HG02938 (cell line): ENCODE data around the gene ADAM17.

ENCODE experiments used
- ATAC-seq: cut with Tn5 transposase; IDR thresholded peaks from one replicate; pipeline ENCODE4 v1.9.1; 2021; ENCODE audit warnings: mild to moderate bottlenecking, moderate library complexity; ENCODE audit not compliant: unreplicated experiment

ADAM17 gene

DNA sequence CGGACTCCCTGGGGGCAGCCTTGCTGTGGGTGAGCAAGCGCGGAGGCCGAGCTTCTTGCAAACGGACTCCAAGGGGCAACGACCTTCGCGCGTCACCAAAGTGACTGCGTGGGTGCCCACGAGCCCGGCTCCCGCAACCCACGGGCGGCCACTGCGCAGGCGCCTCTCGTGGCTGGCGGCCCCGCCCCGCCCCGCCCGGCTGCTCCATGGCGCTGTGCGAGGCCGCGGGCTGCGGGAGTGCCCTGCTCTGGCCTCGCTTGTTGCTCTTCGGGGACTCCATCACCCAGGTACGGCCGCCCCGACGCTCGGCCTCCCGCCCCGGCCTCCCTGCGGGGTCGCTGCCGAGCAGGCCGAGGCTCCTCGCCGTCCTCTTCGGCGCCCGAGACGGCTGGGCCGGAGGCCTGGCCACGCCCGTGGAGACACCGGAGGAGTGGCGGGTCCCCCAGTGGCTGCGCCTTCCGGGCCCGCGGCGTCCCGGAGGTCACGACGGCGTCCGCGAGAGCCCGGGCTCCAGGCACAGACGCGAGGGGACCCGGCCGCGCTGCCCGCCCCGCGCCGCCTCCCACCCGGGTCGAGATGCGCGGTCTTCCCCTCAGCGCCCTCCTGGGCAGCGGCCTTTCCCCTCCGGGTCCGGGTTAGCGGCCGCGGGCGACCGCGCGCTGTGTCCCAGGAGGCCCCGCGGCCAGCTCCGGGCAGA lies 81.1 kb downstream of the ADAM17 start, which contains the start of gene IAH1:
Gene IAH1 (plus strand): TSS at position 191 of the 697 bp plus-strand sequence. CDS start 16 bp downstream, at position 207.
- ATAC-seq, result peak; percentile 75

DNA sequence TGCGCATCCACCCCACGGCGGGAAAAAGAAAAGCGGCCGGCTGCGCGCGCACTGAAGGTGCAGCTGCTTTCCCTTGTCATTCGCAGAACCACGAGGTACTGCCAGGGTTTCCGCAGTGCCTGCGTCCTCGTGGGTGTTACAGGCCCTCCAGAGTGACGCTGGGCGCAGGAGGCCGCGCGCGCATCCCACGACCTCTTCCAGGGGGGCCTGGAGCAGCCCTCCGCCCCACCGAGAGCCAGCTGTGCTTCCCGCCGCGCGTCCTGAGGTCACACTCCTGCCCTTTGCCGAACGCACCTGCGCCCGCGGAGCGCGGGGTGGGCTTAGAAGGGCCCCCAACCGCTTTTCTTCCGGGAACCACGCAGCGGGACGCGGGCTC lies 81.7 kb downstream of the ADAM17 start:
- peak; percentile 12 for ATAC-seq

DNA sequence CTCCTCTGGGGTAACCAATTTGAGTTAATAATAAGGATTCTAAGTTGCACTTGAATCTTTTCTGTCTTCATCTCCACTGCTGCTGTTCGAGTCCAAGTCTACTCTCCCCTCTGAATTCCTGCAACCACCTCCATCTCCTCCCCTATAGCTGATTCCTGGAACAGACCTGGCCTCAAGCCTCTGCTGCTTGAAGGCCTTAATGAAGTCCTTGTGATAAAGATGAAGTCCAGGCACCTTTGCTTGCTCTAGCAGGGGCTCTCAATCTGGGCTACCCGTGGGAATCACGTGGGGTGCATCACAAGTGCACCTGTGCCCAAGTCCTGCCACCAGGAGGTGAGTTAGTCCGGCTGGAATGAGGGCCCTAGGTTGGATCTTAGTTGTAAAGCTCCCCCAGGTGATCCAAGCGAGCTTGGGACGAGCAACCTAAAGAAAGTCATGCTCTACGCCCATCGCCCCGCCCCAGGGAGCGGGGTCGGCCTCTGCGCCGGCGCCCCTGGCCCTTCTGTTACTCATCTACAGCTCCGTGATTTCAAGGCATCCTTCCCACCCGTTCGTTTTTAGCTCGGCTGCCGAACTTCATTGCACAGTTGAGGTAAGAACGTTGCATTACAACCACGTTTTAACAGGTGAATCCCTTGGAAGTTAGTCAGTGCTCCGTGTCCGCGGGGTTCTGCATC lies 82.2 kb downstream of the ADAM17 start:
- ATAC-seq, result no peak

DNA sequence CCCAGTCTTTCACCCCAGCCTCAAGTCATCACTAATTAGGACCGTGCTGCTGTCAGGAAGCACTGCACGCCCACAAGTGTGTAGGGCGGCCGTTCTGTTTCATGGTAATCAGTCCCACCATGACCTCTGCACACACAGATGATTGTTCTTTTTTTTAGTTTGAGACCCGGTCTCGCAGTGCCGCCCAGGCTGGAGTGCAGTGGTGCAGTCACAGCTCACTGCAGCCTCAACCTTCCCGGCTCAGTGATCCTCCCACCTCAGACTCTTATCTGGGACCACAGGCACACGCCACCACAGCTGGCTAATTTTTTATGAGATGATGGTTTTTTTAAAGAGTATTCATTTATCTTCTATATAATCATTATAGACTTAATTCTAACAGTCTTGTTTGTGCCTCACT lies 83.1 kb downstream of the ADAM17 start:
- ATAC-seq, result no peak

DNA sequence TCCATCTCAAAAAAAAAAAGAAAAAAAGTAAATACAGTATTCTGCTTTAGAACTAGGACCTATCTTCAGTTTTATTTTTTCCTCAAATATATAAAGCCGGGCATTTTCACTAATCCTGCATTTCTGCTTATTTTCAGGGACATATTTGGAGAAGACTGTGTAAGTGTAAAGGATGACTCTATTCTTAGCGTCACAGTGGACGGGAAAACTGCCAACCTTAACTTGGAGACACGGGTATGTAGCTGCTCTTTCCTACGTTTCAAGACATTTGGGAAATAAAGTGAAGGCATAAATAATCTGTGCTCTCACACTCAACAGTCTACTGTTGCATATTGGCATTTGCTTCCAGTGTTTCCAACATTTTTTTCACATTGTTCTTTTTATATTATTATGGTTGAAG lies 84.4 kb downstream of the ADAM17 start:
- no peak for ATAC-seq

DNA sequence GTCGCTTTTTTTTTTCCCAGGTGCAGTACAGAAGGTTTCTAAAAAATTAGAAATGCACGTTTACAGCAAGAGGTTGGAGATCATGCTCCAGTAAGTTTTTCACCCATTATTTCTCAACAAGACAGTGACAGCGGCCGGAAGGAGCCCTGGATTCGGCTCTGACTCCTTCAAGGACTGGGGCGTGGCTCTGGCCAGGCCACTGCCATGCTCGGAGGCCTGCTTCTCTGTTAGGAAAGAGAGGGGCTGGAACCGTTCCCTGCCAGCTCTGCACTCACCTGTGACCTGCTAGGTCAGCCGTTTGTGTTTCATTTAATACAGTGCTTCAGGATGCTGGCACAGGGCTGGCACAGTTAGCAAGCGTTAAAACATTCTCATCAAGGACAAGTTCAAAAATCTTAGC lies 87.9 kb downstream of the ADAM17 start:
- ATAC-seq, result no peak

DNA sequence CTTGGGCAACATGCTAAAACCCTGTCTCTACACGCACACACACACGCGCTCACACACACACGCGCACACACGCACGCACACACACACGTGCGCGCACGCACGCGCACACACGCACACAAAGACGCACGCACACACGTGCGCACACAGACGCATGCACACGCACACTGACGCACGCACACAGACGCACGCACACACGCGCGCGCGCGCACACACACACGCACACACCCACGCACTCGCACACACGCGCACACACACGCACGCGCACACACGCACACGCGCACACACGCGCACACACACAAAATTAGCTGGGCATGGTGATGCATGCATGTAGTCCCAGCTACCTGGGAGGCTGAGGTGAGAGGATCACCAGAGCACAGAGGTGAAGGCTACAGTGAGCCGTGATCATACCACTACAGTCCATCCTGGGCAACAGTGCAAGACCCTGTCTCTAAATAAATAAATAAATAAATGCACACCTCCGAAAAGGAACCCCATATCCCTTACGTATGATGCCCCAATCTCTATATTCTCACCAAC lies 89.4 kb downstream of the ADAM17 start:
- no peak for ATAC-seq

DNA sequence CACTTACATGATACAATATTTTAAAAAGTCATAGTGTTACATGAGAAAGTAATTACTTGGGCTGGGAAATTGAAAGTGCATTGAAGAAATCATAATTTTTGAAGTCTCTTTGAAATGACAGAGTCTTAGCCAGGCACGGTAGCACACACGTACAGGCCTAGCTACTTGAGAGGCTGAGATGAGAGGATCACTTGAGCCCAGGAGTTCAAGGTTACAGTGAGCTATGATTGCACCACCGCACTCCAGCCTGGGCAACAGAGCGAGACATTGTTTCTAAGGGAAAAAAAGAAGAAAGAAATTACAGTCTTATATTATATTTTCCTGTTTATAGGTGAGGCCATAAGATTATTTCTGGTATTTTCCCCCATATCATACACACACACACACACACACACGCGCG lies 90.5 kb downstream of the ADAM17 start:
- no peak for ATAC-seq

DNA sequence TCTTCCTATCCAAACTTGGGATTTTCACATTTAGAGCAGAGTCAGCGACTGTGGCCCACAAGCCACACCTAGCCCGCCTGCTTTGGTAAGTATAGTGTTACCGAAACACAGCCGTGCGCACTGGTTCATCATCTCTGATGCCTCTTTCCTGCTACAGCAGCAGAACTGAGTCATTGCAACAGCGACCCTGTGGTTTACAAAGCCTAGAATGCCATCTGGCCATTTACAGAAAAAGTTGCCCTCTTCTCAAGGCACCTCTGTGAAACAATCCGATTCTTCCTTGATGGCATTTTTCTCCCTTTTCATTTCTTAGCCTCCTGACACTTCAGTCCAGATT lies 92.0 kb downstream of the ADAM17 start:
- ATAC-seq, result no peak

DNA sequence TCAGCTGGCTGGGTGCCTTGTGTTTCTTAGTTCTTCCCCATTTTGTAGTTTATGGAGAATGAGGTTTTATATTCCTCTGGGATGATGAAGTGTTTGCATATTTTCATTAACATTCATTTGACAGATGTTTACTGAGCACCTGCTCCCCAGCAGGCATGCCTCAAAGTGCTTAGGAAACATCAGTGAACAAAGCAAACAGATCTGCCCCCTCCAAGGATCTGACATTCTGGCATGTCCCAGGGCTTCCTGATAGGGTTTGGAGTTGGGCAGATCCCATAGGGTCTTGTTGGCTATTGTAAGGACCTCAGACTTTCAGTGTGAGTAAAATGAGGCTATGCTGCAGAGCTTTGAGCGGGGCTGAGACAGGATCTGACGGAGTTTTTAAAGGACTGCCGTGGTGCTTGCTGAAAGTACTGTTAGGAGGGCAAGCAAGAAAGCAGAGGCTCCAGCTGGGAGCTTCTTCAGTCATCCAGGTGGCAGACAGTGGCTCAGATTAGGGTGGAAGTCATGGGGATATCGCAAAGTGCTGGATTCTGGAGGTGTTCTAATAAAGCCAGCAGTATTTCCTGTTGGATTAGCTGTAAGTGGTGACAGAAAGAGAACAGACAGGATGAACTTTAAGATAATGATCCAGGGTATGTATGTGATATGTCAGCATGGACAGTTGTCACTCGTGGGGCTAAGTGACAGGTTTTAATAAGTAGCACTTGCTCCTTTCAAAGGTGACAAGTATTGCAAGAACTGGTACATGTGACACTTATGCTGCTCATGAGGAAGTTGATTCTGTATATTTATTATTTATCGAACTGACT lies 92.5 kb downstream of the ADAM17 start:
- ATAC-seq, result no peak

DNA sequence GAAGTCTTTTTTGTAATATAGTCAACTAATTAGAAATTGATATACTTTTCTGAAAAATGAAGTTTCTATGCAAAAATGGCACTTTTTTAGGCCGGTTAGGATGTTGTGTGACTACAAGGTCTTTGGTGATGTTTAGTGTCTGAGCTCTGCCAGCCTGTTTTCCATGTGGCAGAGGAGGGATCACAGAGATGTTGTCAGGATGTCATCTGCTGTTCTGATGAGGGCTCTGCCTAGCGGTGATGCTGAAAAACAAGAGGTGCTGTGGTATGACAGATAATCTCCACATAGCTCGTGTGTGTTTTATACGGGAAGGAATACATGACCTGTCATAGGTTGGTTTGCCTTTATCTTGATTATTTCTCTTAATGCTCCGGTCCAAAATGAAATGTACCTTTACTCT lies 93.3 kb downstream of the ADAM17 start:
- no peak for ATAC-seq

DNA sequence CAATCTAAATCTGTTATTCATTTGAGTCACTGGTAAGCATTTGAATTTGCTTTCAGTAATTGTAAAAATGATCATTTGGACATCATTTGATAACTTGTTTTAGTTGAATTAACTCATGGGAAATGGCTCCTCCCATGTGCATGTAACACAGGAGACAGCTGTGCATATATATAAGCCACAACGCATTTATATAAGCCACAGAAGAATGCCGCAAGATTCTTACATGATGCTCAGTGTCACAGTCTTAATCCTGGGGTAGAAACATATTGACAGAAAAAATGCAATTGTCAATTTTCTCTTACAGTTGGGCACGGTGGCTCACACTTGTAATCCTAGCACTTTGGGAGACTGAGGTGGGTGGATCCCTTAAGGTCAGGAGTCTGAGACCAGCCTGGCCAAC lies 94.6 kb downstream of the ADAM17 start:
- no peak for ATAC-seq

DNA sequence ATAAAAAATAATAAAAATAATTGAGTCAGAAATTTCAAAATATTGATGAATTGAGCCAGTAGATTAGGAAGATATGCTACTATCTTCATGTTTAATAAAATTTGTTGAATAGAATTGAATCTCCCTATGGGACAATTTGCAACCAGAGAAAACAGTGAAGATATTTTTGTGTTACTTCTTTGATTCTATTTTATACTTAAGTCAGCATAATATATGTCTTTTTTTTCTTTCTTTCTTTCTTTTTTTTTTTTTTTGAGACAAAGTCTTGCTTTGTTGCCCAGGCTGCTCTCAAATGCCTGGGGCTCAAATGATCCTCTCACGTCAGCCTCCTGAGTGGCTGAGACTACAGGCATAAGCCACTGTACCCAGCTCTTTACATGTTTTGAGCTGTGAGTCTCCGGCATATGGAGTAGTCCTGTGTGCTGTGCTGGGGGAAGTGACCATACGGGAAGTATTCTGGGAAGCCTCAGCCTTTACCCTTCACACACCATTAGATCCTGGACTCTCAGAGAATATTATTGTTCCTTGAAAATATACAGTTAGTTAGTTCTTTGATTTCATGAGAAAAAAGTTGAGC lies 95.1 kb downstream of the ADAM17 start:
- no peak for ATAC-seq

DNA sequence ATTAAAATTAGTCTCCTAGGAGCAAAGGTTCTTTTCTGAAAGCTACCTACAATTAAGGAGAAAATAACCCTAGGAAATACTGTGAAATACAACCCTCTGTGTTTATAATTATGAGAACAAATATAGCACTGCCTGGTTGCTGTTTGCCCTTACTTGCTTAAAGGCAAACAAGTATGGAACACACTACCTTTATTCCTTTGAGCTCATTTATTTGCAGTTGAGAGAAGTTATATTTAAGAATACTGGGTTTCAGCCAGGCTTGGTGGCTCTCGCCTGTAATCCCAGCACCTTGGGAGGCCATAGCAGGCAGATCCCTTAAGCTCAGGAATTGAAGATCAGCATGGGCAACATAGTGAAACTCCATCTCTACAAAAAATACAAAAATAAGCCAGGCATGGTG lies 104.4 kb downstream of the ADAM17 start:
- no peak for ATAC-seq

DNA sequence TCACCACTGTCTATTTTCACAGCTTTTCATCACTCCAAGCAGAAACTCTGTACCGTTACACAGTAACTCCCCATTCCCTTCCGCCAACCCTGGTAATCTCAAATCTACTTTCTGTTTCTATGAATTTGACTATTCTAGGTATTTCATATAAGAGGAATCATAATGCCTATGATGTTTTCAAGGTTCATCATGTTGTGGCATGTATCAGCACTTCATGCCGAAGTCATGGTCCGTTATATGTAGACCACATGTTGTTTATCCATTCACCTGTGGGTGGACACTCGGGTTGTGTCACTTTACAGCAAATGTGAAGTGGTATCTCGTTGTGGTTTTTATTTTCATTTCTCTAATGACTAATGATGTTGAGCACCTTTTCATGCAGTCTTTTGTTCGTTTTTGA lies 110.5 kb downstream of the ADAM17 start:
- no peak for ATAC-seq

DNA sequence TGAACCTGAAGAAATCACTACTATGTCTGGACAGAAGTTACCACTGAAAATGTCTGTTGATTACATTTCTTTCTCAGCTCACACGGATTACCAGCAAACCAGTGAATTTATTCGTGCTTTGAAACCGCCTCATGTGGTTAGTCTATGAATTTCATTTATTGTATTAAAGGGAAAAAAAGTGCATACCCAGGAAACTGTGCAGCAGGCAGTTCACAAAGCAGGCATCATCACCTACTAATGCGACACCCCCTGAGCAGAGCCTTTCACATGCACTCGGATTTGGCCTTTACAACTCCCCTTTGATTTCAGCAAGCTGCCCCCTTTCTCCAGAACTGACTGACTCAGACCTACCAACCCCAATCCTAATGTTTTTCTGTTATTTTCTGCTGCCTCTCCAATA lies 112.1 kb downstream of the ADAM17 start:
- ATAC-seq, result no peak

DNA sequence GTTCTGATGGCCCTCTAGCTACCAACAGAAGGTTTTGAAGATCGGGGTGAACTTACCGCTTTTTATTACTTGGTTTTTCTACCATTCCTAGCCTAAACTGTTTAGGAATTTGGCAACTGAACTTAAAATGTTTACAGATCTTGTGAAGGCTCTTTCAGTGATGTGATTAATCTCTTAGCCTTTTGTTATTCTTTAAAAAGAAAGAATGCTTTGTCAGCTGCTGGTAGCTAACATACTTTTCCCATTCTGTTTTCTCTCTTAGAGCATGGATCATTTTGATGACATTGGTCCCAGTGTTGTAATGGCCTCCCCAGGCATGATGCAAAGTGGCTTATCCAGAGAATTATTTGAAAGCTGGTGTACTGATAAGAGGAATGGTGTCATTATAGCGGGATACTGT lies 114.1 kb downstream of the ADAM17 start:
- ATAC-seq, result no peak

DNA sequence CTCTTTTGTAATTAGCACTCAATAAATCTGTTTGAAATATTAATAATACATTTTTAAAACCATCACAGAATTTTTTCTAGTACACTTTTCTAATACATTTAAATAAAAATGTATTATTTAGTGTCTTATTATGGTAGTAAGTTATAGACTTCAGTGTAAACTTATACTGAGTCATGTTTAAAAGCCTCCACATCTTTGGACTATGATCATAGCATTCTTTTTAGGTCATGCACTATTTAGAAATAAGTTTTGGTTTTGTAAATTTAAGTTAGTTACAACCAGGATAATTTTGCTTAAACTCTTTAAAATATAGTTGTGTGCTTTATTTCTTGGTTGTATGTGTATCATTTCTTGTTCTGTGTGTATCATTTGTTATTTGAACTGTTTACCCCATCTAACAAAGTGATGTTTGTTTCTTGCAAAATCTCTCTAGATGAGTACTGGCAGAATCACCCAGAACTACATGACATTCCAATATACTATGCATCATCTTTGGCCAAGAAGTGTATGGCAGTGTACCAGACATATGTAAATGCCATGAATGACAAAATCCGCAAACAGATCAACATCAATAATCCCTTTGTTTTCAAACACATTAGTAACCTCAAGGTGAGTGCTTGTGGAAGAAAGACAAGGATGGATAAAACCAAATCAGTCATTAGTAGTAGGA lies 115.4 kb downstream of the ADAM17 start:
- no peak for ATAC-seq

DNA sequence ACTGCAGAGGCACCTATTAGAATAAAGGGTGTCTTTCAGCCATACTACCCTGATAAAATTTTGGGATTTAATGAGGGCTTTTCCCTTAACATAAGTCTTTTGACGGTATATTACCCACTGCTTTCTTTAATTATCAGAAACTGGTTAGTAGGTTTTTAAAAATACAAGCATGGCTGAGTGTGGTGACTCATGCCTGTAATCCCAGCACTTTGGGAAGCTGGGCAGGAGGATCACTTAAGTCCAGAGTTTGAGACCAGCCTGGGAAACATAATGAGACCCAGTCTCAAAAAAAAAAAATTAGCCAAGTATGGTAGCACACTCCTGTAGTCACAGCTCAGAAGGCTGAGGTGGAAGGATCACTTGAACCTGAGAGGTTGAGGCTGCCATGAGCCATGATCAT lies 116.1 kb downstream of the ADAM17 start:
- ATAC-seq, result no peak
